ENCODE results near the gene RBMXL3.

RBMXL3 gene

DNA sequence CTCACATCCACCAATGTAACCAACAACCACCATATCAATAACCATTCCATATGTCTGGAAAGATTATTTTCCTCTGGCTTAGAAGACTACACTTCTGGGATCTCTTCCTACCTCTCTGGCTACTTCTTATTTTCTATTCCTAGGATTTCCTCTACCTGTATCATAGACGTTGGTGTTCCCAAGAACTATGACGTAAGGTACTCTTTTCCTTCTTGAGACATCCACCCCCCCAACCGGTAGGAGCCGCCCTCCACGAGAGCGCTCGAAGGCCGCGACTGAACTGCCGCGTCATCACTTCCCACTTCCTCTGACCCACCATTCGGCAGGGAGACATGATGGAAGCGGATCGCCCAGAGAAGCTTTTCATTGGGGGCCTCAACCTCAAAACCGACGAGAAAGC lies at the start of gene RBMXL3:
Gene RBMXL3, plus strand, starts transcription at position 301 of the 400 bp plus-strand sequence. Its CDS starts 32 bp downstream, at position 333.
- H3K27ac ChIP-seq (ENCODE audit: low read depth, low read length, poor library complexity, severe bottlenecking): no peak within 1 kb of the TSS
- H3K9me3 ChIP-seq (ENCODE audit: low read length): no peaks in the 10 kb centered on the region
- H3K4me3 ChIP-seq (ENCODE audit: low read depth, low read length, poor library complexity, severe bottlenecking): no peak within 1 kb of the TSS
- H3K36me3 ChIP-seq (ENCODE audit: insufficient read depth, low read length): no peaks in the 10 kb centered on the region
- H4K20me1 ChIP-seq (ENCODE audit: insufficient read depth, low read length): no peaks in the 10 kb centered on the region
- no peaks in the 10 kb centered on the region for H3K79me2 ChIP-seq (ENCODE audit: insufficient read depth, low read length)
- no peaks in the 10 kb centered on the region for H3K27me3 ChIP-seq (ENCODE audit: insufficient read depth, low read length)
- TF ChIP-seq, protein P1, sequence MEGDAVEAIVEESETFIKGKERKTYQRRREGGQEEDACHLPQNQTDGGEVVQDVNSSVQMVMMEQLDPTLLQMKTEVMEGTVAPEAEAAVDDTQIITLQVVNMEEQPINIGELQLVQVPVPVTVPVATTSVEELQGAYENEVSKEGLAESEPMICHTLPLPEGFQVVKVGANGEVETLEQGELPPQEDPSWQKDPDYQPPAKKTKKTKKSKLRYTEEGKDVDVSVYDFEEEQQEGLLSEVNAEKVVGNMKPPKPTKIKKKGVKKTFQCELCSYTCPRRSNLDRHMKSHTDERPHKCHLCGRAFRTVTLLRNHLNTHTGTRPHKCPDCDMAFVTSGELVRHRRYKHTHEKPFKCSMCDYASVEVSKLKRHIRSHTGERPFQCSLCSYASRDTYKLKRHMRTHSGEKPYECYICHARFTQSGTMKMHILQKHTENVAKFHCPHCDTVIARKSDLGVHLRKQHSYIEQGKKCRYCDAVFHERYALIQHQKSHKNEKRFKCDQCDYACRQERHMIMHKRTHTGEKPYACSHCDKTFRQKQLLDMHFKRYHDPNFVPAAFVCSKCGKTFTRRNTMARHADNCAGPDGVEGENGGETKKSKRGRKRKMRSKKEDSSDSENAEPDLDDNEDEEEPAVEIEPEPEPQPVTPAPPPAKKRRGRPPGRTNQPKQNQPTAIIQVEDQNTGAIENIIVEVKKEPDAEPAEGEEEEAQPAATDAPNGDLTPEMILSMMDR (IDR thresholded peaks at IDR 0.05; ENCODE audit: low read length): no peak
- TF ChIP-seq EZH2 (IDR thresholded peaks at IDR 0.05; ENCODE audit: borderline replicate concordance, low read length): no peak
- H3F3A ChIP-seq (ENCODE audit: insufficient read depth, low read length): no peaks in the 10 kb centered on the region
- H3K4me1 ChIP-seq (ENCODE audit: insufficient read depth, low read length, severe bottlenecking): no peaks in the 10 kb centered on the region
- no peaks in the 10 kb centered on the region for H3K9me2 ChIP-seq (ENCODE audit: low read depth, low read length)
- H2AFZ ChIP-seq (ENCODE audit: low read length): no peak within 1 kb of the TSS
- no peak within 1 kb of the TSS for H3K4me2 ChIP-seq (ENCODE audit: low read length)
- no peak within 1 kb of the TSS for H3K9ac ChIP-seq (ENCODE audit: low read length)

DNA sequence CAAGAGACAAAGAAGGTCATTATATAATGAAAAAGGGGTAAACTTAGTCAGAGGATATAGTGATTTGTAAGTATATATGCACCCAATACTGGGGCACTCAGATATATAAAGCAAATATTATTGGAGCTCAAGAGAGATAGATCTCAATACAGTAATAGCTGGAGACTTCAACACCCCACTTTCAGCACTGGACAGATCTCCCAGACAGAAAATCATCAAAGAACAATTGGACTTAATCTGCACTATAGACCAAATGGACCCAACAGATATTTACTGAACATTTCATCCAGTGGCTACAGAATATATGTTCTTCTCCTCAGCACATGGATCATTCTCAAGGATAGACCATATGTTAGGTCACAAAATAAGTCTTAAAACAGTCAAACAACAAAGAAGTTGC lies 47.2 kb upstream of the RBMXL3 start:
- H3K4me2 ChIP-seq (ENCODE audit: low read length): no peak overlapping the region
- H3K4me3 ChIP-seq (ENCODE audit: low read depth, low read length, poor library complexity, severe bottlenecking): no peak overlapping the region
- no peak overlapping the region for H3K27ac ChIP-seq (ENCODE audit: low read depth, low read length, poor library complexity, severe bottlenecking)
- H3F3A ChIP-seq (ENCODE audit: insufficient read depth, low read length): no peaks in the 10 kb centered on the region
- no peak overlapping the region for H3K9ac ChIP-seq (ENCODE audit: low read length)
- H3K79me2 ChIP-seq (ENCODE audit: insufficient read depth, low read length): no peaks in the 10 kb centered on the region
- H3K9me3 ChIP-seq (ENCODE audit: low read length): no peaks in the 10 kb centered on the region
- no peak overlapping the region for H2AFZ ChIP-seq (ENCODE audit: low read length)
- no peaks in the 10 kb centered on the region for H3K27me3 ChIP-seq (ENCODE audit: insufficient read depth, low read length)
- H3K4me1 ChIP-seq (ENCODE audit: insufficient read depth, low read length, severe bottlenecking): no peaks in the 10 kb centered on the region
- no peaks in the 10 kb centered on the region for H4K20me1 ChIP-seq (ENCODE audit: insufficient read depth, low read length)
- H3K9me2 ChIP-seq (ENCODE audit: low read depth, low read length): no peaks in the 10 kb centered on the region
- TF ChIP-seq EZH2 (IDR thresholded peaks at IDR 0.05; ENCODE audit: borderline replicate concordance, low read length): no peak
- TF ChIP-seq, protein P1 (IDR thresholded peaks at IDR 0.05; ENCODE audit: low read length): no peak
- no peaks in the 10 kb centered on the region for H3K36me3 ChIP-seq (ENCODE audit: insufficient read depth, low read length)

GRCh38 chrX:115147220-115147619 lies 42.0 kb upstream of the RBMXL3 start:
- Histone ChIP-seq H2AFZ (ENCODE audit: low read length) (no peak overlapping the region), H3K4me2 (ENCODE audit: low read length) (no peak overlapping the region)

More at GRCh38 chrX:115147220-115147619, 42.0 kb upstream of the RBMXL3 start:
- Histone ChIP-seq H3K9me2 (ENCODE audit: low read depth, low read length) (no peaks in the 10 kb centered on the region), H3K27me3 (ENCODE audit: insufficient read depth, low read length) (no peaks in the 10 kb centered on the region), H4K20me1 (ENCODE audit: insufficient read depth, low read length) (no peaks in the 10 kb centered on the region), H3K4me1 (ENCODE audit: insufficient read depth, low read length, severe bottlenecking) (no peaks in the 10 kb centered on the region), H3K9ac (ENCODE audit: low read length) (no peak overlapping the region), H3K36me3 (ENCODE audit: insufficient read depth, low read length) (no peaks in the 10 kb centered on the region), H3K79me2 (ENCODE audit: insufficient read depth, low read length) (no peaks in the 10 kb centered on the region), H3F3A (ENCODE audit: insufficient read depth, low read length) (no peaks in the 10 kb centered on the region), H3K9me3 (ENCODE audit: low read length) (no peaks in the 10 kb centered on the region), H3K27ac (ENCODE audit: low read depth, low read length, poor library complexity, severe bottlenecking) (no peak overlapping the region), H3K4me3 (ENCODE audit: low read depth, low read length, poor library complexity, severe bottlenecking) (no peak overlapping the region)
- TF ChIP-seq EZH2 (IDR thresholded peaks at IDR 0.05; ENCODE audit: borderline replicate concordance, low read length): no peak
- TF ChIP-seq, protein P1 (IDR thresholded peaks at IDR 0.05; ENCODE audit: low read length): peak; percentile 26; the same call in 1 of the 2 replicates
